Dermis microvascular lymphatic vessel endothelial cell (primary cell): ENCODE measurements around the gene CYP46A1. TPM values are rescaled to one million over a fixed set of nuclear protein-coding genes. Genes with fewer than 3 reads are reported as not detected.

Experiments
- DNase-seq, 2 donors: peaks; one replicate each; pipeline versions ENCODE4 v3.0.0 to v3.0.0-alpha.2; 2010; ENCODE audit warnings: low read depth in 2 of 2
- total RNA-seq: library from RNA; depleted of rRNA; stranded (reverse); fragments of >200 nt; gene quantifications from 2 replicates; pipeline ENCODE4 v1.2.1, GENCODE V29; 2014

The CYP46A1 gene
- total RNA-seq, 1 donor from 2014 or later, result 0.13 TPM

DNA sequence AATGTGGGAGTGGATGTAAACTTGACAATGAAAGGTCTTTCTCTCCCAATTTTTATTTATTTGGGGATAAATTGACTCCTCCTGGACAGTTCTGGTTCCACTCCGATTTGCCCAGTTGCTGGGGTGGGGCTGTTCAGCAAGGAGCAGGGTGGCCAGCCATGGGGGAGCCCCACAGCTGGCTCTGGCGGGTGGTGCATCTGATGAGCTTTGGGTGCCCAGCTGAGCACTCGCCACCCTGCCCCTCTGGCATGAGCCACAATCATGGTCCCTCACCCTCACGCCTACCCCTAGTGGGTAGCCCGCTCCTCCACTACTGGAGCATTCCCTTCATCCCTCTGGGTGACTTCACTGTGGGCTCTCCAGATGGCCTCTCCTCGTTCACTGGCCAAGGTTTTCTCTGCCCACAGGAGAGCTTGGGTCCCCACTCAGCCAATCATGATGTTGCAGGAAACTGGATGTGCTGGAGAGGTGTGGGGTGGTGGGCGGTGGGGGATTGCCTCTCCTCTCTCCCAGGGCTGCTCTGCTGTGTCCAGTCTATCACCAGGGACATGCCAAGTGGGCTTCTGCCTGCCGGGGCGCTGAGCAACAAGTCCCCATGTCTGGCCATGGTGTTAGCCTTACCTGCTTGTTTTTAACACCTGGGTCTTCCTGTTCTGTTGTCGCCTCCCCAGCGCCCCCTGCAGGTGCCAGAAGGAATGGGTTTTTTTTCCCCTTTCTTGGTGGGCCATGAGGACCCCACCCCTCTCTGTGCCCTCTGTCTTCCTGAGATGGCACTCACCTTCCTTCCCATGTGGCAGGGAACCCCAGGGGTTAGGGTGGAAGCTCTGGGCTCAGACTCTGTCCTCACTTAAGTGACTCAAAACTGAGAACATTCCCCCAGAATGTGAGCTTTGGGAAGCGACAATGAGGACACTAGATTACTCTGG lies 3.4 kb downstream of the CYP46A1 start:
- no peak for DNase-seq

DNA sequence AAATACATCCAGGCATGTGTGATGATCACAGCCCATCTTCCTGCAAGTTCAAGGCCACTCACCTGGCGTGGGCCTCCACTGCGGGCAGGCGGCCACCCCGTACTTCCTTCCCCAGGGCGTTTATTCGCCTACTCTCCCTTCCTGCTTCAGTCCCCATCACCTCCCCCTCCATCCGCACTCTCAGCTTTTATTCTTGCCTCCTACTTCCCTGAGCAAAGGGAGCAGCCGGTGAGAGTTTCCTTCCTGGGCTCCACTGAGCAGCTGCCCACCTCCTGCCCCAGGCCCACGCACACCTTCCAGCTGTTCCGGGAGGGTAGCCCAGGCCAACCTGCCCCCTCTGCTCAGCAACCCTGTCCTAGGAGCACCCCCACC lies 4.1 kb downstream of the CYP46A1 start:
- no peak for DNase-seq

DNA sequence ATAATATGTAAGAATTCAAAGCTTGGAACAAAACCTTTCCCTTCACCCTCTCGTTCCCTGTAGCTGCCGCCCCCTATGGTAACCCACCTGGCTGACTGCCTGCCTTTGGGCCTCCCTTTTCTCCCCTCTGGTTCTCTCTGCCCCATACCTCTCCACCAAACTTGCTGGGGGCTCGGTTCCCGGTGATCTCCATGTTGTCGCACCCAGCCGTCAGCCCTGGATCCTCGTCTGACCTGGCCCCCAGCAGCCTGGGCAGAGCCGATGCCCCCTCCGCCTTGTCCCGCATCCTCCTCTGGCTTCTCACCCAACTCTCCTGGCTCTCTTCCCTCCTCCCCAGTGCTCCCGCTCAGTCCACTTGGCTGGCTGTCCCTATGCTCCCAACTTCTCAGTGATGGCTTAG lies 4.5 kb downstream of the CYP46A1 start:
- no peak for DNase-seq

DNA sequence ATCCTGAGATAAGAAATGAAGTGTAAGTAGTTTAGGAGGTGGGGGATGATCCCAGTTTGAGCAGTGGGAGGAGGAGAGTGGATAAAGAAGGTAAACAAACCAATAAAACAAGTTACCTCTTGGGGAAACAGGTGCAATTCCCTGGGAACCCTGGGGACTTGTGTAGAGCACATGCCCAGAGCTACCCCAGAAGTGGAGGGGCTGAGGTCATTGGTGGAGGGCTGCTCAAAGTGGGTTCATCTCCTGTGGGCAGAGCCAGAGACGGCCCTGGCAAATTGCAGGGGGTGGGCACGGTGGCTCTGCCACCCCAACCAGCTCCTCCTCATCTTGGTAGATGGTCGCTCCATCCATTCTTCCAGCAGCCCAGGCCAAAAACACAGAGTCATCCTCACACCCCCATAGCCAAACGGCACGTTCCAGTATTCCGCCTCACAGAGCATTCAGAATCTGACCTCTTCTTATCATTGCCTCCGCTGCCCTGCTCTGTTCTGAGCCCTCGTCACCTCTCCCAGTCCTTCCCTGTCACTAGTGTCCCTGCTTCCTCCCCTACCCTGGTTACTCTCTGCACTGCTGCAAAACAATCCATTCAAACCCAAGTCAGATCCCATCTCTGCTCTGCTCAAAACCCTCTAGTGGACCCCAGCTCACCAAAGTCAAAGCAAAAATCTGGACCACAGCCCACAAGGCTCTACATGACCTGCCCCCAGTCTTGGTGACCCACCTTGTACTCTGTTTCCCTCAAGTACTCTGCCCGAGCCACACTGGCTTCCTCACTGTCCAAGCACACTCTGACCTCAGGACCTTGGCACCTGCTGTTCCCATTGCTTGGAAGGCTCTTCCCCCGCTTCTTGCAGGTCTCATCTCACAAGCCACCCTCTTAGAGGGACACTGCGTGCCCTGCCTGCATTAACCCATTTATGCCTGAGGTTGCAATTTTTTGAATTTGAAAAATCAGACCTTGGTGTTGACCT lies 5.5 kb downstream of the CYP46A1 start:
- no peak for DNase-seq

DNA sequence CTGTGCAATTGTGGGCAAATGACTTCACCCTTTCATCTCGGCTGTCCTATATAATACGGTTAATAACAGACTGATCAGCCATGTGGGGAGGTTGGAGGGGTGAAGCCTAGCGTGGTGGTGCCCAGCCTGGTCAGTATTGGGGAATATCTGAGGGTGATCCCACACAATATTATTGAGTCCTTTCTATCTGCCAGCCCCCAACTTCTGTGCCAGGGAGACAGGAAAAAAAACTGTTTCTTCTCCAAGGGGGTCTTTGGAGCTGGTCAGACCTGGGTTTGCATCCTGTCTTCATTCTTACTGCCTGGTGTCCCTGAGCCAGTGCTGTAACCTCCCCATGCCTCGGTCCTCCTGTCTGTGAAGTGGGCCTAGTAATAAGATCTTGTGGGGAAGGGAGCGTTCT lies 6.5 kb downstream of the CYP46A1 start:
- DNase-seq, result no peak

DNA sequence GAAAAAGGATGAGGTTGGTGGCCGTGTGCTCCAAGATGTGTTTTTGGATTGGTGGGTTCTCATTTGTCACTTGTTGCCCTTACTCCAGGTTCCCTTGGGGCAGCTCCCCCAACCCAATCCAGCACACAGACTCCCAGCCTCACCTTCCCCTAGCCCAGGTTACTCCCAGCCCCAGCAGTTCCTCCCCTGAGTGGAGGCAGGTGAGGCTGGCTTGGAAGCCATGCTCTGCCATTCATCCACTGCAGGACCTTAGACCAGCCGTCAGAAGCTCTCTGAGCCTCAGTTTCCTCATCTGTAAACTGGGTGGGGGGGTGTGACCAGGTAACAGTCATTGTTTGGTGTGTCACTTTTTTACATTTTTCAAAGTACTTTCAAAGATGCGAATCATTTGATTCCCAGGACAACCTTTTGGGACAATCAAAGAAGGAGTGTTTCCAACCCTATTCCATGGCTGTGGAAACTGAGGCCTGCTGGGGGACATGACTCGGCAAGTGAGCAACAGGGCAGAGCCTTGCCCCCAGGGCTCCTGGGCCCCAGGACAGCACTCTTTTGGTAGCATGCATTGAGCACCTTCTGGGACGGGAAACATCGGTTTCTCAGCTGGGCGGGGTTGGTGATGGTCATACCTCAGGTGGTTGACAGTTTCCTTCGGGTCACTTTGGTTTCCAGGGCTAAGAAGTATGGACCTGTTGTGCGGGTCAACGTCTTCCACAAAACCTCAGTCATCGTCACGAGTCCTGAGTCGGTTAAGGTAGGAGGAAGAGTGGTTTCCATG lies 7.2 kb downstream of the CYP46A1 start:
- no peak for DNase-seq

DNA sequence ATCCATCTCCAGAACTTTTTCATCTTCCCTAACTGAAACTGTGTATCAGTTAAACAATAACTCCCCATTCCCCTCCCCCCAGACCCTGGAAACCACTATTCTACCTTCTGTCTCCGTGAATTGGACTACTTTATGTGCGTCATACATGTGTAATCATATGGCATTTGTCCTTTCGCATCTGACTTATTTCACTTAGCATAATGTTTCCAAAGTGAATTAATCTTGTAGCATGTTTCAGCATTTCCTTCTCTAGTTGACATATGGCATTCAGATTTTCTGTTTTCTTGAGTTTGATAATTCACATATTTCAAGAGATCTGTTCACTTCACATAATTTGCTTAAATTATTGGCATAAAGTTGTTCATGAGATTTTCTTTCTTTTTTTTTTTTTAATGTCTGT lies 9.8 kb downstream of the CYP46A1 start:
- DNase-seq, result no peak

DNA sequence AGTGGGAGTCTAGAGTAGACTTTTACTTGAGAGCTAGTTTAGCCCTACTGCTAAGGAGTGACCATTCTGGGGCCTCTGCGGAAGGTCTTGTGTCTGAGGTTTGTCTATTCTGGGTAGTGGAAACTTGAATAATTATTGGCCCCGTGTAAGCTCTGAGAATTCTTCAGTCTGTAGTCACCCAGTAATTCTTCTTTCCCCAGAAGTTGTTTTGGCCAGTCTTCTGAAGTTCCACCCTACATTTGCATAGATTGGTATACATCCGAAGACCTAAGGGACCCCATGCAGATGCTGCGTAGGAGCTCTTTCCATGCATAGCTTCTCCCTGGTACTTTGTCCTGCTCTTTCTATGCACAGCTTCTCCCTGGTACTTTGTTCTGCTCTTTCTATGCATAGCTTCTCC lies 12.8 kb downstream of the CYP46A1 start:
- DNase-seq, result no peak

DNA sequence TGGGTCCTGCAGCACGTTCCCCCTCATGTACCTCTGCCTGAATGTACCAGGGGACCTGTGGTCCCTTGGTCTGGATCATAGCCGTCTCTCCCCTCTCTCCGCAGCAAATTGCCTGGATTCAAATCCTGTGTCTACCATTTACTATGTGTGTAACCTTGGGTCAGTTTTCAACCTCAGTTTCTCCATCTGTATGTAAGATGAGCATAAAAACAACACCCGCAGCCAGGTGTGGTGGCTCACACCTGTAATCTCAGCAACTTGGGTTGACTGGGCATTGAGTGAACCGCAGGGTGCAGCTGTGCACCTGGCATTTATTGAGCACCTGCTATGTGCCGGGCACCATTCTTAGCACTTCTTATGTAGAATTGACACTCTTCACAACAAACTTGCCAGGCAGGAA lies 14.1 kb downstream of the CYP46A1 start:
- no peak for DNase-seq

DNA sequence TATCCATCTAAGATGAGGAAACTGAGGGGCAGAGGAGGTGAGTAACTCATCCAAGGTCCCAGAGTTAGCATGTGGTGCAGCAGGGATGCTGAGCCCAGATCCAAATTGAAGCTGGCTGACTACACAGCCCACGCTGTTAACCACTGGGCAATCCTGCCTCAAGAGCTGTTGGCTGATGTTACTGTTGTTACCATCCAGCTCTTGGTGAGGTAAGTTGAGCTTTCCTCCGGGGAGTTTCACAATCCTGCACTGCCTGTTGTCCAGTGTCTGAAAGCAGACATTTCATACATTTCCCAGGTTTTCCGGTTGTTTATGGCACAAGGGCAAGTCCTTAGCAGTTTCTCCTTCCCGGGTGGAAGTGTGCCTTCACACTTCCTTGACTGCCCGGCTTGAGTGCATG lies 14.5 kb downstream of the CYP46A1 start:
- DNase-seq, result no peak

DNA sequence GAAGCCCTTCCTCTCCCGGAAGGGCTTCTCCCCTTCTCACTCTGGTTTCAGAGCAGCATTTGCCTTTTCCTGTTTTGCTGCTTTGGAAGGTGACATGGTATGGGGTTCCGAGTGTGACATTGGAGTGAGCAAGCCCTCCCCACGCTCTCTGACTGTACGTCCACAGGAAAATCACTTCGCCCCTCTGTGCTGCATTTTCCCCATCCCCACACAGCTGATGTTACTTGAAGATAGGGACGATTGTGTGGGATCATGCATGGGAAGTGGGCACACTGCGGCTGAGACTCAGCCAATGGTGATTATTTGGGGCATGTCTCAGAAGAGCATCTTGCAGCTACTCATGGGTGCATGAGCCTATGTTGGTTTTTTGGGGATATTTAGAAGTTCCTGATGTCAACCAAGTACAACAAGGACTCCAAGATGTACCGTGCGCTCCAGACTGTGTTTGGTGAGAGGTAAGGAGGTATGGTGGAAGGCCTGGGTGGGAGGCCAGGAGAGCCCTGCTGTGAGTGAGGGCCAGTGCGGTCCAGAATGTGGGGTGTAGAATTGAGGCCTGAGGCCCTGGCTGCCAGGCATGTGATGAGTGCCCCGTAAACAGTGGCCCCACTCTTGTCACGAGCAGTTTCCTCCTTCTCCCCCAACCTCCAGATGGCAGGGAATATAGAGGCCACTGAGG lies 15.1 kb downstream of the CYP46A1 start:
- no peak for DNase-seq

DNA sequence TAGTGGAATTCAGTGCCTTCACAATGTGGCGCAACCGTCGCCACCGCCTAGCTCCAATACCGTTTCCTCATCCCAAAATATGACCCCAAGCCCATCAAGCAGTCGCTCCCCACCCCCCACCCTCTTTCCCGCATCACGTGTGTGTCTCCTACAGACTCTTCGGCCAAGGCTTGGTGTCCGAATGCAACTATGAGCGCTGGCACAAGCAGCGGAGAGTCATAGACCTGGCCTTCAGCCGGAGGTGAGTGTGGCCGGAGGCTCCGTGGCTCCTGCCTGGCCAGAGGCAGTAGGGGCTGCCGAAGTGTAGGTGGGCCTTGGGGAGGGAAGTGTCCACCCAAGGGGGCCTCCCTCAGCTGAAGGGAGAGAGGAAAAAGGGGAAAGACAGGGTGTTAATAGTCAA lies 15.8 kb downstream of the CYP46A1 start:
- no peak for DNase-seq

DNA sequence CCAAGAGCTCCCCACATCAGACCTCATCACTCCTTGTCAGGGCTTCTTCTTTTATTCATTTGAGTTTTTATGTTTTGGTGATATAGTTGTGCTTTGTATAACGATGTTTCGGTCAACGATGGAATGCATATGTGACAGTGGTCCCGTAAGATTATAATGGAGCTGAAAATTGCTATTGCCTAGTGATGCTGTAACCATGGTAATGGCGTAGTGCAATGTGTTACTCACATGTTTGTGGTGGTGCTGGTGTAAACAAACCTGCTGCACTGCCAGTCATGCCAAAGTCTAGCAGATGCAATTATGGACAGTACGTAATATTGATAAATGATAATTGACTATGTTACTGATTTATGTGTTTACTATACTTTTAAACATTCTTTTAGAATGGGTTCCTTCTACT lies 16.3 kb downstream of the CYP46A1 start:
- no peak for DNase-seq

DNA sequence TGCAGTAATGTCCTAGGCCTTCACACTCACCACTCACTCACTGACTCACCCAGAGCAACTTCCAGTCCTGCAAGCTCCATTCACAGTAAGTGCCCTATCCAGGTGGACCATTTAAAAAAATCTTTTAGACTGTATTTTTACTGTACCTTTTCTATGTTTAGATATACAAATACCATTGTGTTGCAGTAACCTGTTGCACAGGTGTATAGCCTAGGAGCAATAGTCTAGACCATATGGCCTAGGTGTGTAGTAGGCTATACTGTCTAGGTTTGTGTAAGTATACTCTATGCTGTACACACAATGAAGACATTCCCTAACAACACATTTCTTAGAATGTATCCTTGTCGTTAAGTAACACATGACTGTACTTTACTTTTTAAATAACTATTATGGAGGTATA lies 17.2 kb downstream of the CYP46A1 start:
- no peak for DNase-seq

DNA sequence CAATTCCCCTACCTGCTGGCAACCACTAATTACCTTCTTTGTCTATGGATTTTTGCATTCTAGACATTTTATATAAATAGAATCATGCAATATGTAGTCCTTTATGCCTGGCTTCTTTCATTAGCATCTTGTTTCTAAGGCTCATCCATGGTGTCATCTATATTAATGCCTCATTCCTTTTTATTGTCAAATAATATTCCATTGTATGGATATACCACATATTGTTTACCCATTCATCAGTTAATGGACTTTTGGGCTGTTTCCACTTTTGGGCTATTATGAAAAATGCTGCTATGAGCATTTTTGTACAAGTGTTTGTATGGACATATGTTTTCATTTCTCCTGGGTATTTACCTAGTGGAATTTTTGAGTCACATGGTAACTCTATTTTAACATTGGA lies 18.0 kb downstream of the CYP46A1 start:
- DNase-seq, result no peak

DNA sequence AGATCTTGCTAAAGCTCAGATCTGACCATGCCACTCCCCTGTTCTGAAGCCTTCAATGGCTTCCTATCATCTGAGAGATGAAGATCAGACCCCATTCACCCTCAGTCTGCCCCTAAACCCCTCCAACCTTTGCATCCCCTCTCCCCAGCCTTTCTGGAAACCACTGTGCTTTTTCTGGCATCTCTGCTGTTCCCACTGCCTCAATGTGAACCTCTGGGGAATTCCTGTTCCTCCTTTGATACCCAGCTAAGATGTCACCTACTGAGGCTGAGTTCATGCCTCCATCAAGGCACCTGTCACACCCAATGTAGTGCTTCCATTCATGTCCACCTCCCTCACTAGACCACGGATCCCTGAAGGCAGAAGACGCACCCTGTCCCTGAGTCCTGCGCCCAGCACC lies 19.3 kb downstream of the CYP46A1 start:
- DNase-seq, result no peak

DNA sequence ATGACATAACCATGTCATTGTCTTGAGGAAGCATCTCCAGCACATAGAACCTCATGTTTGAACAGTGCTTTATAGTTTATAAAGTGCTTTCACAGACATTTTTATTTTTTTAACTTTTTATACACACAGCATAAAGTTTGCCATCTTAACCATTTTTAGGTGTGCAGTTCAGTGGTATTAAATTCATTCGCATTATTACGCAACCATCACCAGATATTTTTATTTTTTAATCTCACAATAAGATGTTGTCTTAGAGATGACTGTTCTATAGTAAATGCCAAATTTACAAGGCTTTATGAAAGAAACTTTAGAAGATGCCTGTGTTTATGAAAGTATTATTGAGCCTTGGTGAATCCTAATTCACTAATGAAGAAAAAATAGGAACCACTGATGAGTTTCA lies 19.9 kb downstream of the CYP46A1 start:
- no peak for DNase-seq

DNA sequence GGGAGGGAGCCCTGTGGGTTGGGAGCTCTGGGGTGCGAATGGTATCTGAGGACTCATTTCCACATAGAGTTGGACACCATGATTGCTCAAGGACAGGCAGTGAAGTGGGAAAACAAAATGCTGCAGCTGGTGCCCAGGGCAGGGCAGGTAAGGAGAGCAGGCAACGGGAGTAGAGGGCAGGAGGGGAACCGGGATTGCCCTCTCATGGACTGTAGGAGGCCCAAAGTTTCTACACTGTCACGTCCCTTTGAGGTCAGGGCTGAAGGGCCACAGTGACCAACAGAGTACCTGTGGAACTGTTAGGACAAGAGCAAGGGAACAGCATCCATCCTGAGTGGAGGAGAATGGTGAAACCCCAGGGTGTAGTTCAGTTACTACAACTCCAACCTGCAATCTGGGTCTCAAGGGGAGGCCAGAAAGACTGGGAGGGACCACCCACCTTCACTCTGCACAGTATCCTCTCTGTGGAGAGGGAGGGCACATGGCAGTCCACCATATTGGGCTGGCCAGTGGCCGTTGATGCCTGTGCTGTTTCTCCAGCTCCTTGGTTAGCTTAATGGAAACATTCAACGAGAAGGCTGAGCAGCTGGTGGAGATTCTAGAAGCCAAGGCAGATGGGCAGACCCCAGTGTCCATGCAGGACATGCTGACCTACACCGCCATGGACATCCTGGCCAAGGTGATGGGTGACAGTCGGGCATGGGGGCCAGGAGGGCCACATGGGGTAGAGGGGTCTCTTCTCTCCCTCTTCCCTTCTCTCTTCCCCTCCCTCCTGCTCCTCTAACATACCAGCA lies 22.2 kb downstream of the CYP46A1 start:
- DNase-seq, result no peak

DNA sequence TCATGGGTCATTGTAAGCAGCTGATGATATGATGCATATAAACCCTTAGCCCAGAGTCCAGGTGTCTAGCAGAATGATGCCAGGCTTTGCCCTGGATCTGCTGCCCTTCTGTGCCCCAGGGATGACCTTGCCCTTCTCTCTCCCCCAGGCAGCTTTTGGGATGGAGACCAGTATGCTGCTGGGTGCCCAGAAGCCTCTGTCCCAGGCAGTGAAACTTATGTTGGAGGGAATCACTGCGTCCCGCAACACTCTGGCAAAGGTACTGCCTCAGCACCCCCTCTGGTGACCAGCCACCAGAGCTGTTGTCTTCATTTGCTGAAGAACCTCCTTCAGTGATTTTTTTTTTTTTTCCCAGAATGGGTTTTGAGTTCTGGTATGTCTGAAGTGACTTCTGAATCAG lies 23.3 kb downstream of the CYP46A1 start:
- DNase-seq, result no peak

DNA sequence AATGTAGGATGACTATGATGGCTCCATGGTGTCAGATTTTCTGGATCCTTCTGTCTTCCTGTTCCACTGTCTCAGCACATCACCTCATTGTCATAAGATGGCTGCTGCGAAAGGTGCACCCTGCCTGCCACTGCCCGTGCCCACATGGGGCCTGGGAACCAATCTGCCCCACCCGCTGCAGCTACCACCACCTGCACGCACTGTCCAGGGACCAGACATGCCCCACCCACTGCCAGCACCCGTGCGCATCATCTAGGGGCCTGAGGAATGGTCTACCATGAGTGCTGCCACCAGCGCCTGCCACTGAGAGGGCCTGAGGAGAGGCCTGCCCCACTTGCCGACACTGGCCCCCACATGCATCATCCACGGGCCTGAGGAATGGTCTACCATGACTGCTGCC lies 23.8 kb downstream of the CYP46A1 start:
- DNase-seq, result no peak
